ENCODE data around the gene CD248. TPM values are rescaled to one million over a fixed set of nuclear protein-coding genes. Genes with fewer than 3 reads are reported as not detected.
A peak's percentile ranks its signal among the peaks of the same experiment; 100 is the strongest.

Gene CD248
- total RNA-seq, 1 donor from 2014 or later = 193 TPM

GRCh38 chr11:66347425-66348276, 30.8 kb upstream of the CD248 start, which contains the start of gene B4GAT1:
Gene B4GAT1 (minus strand): TSS chr11:66347629. CDS start chr11:66347545, 84 bp downstream.
- H3K9me3 ChIP-seq = no peaks in the 10 kb centered on the region
- peaks cover 13 to 26% of the 10 kb centered on the region in 2 donors for H3K4me1 ChIP-seq
- peak within 1 kb of the TSS; percentile 65 to 78 for H3K4me3 ChIP-seq
- H3K27ac ChIP-seq = peak within 1 kb of the TSS; percentile 75 to 86
- intact Hi-C loops (cut with DNase I) = no loop called here
- TF ChIP-seq CTCF (IDR thresholded peaks at IDR 0.05) = no peak
- H3K27me3 ChIP-seq = no peaks in the 10 kb centered on the region
- H3K36me3 ChIP-seq = no peaks in the 10 kb centered on the region
- DNase-seq (ENCODE audit: low spot score in 2 of 2) = peak; percentile 48 to 91

DNA sequence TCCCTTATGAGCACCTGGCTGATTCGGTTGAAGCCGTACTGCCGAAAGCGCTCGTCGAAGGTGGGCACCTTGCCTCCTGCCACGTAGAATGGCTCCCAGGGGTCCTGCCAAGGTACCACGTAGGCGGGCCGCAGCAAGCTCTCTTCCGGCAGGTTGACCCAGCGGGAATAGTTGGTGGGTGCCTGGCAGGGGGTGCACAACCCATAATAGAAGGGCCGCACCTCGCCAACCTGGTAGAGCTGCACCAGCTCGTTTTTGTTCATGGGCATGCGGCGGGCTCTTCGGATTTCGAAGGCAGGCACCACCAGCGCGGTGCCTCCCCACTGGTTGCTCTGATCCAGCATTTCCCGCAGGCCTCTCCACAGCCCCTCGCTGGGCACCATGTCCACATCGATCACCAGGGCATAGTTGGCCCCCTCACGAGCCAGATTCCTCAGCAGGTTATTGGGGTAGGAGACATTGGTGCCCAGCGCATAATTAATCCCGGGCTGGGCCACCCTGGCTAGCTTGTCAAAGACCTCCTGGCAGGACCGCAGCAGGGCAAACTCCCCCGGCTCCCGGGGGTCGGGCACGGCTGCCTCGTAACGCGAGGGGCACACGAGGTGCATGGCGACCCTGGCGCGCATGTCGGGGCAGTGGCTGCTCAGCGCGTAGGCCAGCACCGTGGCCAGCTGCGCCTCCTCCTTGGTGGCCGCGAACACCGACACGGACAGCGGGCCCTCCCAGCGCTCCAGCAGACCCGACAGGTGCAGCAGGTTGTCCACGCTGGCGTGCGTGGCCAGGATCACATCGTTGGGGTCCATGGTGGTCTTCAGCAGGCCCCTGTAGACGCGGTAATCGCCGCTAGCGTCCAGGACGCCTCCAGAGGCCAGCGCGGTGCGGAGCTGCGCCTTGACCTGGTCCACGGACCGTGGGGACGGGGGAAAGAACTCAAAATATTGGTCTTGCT, 29.9 kb upstream of the CD248 start:
- peak overlapping the region; percentile 74 to 86 for H3K27ac ChIP-seq
- TF ChIP-seq CTCF (IDR thresholded peaks at IDR 0.05) = no peak
- DNase-seq (ENCODE audit: low spot score in 2 of 2) = no peak
- peak overlapping the region; percentile 65 to 78 for H3K4me3 ChIP-seq
- peaks cover 3 to 7% of the 10 kb centered on the region in 2 donors for H3K36me3 ChIP-seq
- H3K4me1 ChIP-seq = peaks cover 13 to 26% of the 10 kb centered on the region in 2 donors
- H3K9me3 ChIP-seq = no peaks in the 10 kb centered on the region
- no peaks in the 10 kb centered on the region for H3K27me3 ChIP-seq
- intact Hi-C loops (cut with DNase I) = no loop called here

GRCh38 chr11:66345316-66345649, 28.4 kb upstream of the CD248 start:
- no peak for TF ChIP-seq CTCF (IDR thresholded peaks at IDR 0.05)
- peaks cover 17 to 21% of the 10 kb centered on the region in 2 donors for H3K36me3 ChIP-seq
- H3K27ac ChIP-seq = peak overlapping the region; percentile 31 to 88
- no peaks in the 10 kb centered on the region for H3K27me3 ChIP-seq
- H3K4me3 ChIP-seq = peak overlapping the region; percentile 65 to 90
- H3K4me1 ChIP-seq = peaks cover 13 to 26% of the 10 kb centered on the region in 2 donors
- no peaks in the 10 kb centered on the region for H3K9me3 ChIP-seq
- DNase-seq (ENCODE audit: low spot score in 2 of 2) = no peak
- intact Hi-C loops (cut with DNase I) = loop anchor here (1.0 to 2.0 kb wide), 2 partner anchors 33 to 498 kb away; partner anchors contain the start of gene RCE1

- peak within 1 kb of the TSS; percentile 35 to 88 for H3K27ac ChIP-seq
- peak; percentile 94 to 99 for DNase-seq (ENCODE audit: low spot score in 2 of 2)
- peaks cover 13 to 26% of the 10 kb centered on the region in 2 donors for H3K4me1 ChIP-seq
- H3K36me3 ChIP-seq = peaks cover 23 to 27% of the 10 kb centered on the region in 2 donors
- intact Hi-C loops (cut with DNase I) = loop anchor here (1.0 to 2.0 kb wide), 2 partner anchors 32 to 498 kb away; partner anchors contain the start of gene RCE1
- peak within 1 kb of the TSS; percentile 65 to 90 for H3K4me3 ChIP-seq
- peak; percentile 13 to 29 (median 23) for TF ChIP-seq CTCF (IDR thresholded peaks at IDR 0.05)
- H3K27me3 ChIP-seq = no peaks in the 10 kb centered on the region
- H3K9me3 ChIP-seq = no peaks in the 10 kb centered on the region
Observed at GRCh38 chr11:66344550-66345315, 27.9 kb upstream of the CD248 start, which contains the start of gene BRMS1. Gene BRMS1 (minus strand): TSS chr11:66345104. CDS start chr11:66342234, 2,870 bp downstream.

DNA sequence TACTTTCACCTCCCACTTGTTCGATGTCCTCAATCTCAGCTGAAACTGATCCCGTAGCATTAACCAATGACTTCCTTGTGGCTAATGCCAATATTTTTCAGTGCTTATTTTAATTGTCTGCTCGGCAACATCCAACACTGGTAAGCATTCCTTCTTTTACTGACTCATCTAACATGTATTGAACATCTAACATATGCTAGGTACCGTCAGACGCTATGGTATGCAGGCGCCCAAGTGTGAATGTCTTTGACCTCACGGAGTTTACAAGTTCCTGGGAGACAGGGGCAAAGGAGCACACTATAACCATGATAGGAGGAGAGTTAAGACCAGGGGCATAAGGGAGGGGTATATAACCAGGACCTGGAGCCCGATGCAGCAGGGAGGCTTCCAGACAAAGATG, 26.3 kb upstream of the CD248 start:
- Histone ChIP-seq H3K27ac (no peak overlapping the region), H3K36me3 (peaks cover 30 to 39% of the 10 kb centered on the region in 2 donors), H3K27me3 (no peaks in the 10 kb centered on the region), H3K4me1 (peaks cover 13 to 26% of the 10 kb centered on the region in 2 donors), H3K9me3 (no peaks in the 10 kb centered on the region), H3K4me3 (peak overlapping the region in 1 of 2 donors; percentile 65)
- TF ChIP-seq CTCF (IDR thresholded peaks at IDR 0.05) = no peak
- intact Hi-C loops (cut with DNase I) = no loop called here
- DNase-seq (ENCODE audit: low spot score in 2 of 2) = no peak
